WTC11 (cell line): Measurements from ENCODE around the gene FUT7. TPM values are rescaled to one million over a fixed set of nuclear protein-coding genes. Genes with fewer than 3 reads are reported as not detected.

ENCODE experiments used
- ATAC-seq: fragments of 200-7000 bp; cut with Tn5 transposase; 2 replicates; pipeline ENCODE4 v1.10.0; 2021; ENCODE audit warnings: mild to moderate bottlenecking, moderate library complexity
- CTCF ChIA-PET: fragments of 300-600 bp; sonication (Branson Sonifier 250); formaldehyde crosslinking; loops from one replicate; lab custom pipeline; 2021; ENCODE audit warnings: antibody characterized with exemption; lab: Charles Lee
- POLR2A ChIA-PET: fragments of 350-600 bp; sonication (Branson Sonifier 250); formaldehyde crosslinking; loops from one replicate; lab custom pipeline; 2021; ENCODE audit warnings: antibody characterized with exemption; lab: Charles Lee
- DNase-seq: peaks from one replicate; pipeline ENCODE4 v3.0.0; 2021; ENCODE audit warnings: low spot score
- H3K27ac Mint-ChIP-seq: 2 replicates; pipeline ENCODE4 v1.8.0; 2021; ENCODE audit warnings: mixed read lengths
- H3K27me3 Mint-ChIP-seq: 2 replicates; pipeline ENCODE4 v1.8.0; 2021; ENCODE audit warnings: low read depth, mild to moderate bottlenecking, moderate library complexity, mixed read lengths
- H3K36me3 Mint-ChIP-seq: 2 replicates; pipeline ENCODE4 v1.8.0; 2021; ENCODE audit warnings: mixed read lengths
- H3K4me1 Mint-ChIP-seq: 2 replicates; pipeline ENCODE4 v1.8.0; 2022; ENCODE audit warnings: mixed read lengths
- H3K4me3 Mint-ChIP-seq: 2 replicates; pipeline ENCODE4 v1.8.0; 2021; ENCODE audit warnings: mild to moderate bottlenecking, moderate library complexity, mixed read lengths
- H3K9me3 Mint-ChIP-seq: 2 replicates; pipeline ENCODE4 v1.8.0; 2021; ENCODE audit warnings: mixed read lengths
- ARID4B ChIP-seq: sonication (generic); formaldehyde crosslinking; IDR thresholded peaks from 2 replicates; pipeline ENCODE4 v1.8.0; 2023; ENCODE audit warnings: missing genetic modification reagents, mild to moderate bottlenecking, borderline replicate concordance
- CBFB ChIP-seq: sonication (generic); formaldehyde crosslinking; IDR thresholded peaks from 2 replicates; pipeline ENCODE4 v1.8.1; 2022; ENCODE audit warnings: mild to moderate bottlenecking, low read depth, missing genetic modification reagents
- EMX1 ChIP-seq: fragments of 250-450 bp; sonication (Bioruptor Pico); IDR thresholded peaks from 2 replicates; pipeline ENCODE4 v1.8.0; 2021; ENCODE audit warnings: mild to moderate bottlenecking
- ETV6 ChIP-seq: sonication (generic); formaldehyde crosslinking; IDR thresholded peaks from 2 replicates; pipeline ENCODE4 v1.8.1; 2022; ENCODE audit warnings: mild to moderate bottlenecking, missing genetic modification reagents
- FOXK1 ChIP-seq: sonication (generic); formaldehyde crosslinking; IDR thresholded peaks from 2 replicates; pipeline ENCODE4 v1.8.0; 2022; ENCODE audit warnings: mild to moderate bottlenecking, moderate library complexity, missing genetic modification reagents
- GABPB1 ChIP-seq: sonication (generic); formaldehyde crosslinking; IDR thresholded peaks from 2 replicates; pipeline ENCODE4 v1.8.1; 2023; ENCODE audit warnings: mild to moderate bottlenecking, missing genetic modification reagents
- GTF2I ChIP-seq: fragments of 250-450 bp; sonication (Bioruptor Pico); conservative IDR thresholded peaks from 2 replicates; pipeline ENCODE4 v1.4.0; 2021; ENCODE audit warnings: mild to moderate bottlenecking
- NFYB ChIP-seq: sonication (generic); formaldehyde crosslinking; conservative IDR thresholded peaks from 2 replicates; pipeline ENCODE4 v1.8.0; 2022; ENCODE audit warnings: low read depth, missing genetic modification reagents
- NR1H2 ChIP-seq: sonication (generic); formaldehyde crosslinking; IDR thresholded peaks from 2 replicates; pipeline ENCODE4 v1.9.0; 2021; ENCODE audit warnings: mild to moderate bottlenecking, moderate library complexity, missing genetic modification reagents
- PRRX2 ChIP-seq: fragments of 250-450 bp; sonication (Bioruptor Pico); IDR thresholded peaks from 2 replicates; pipeline ENCODE4 v1.8.0; 2021; ENCODE audit warnings: mild to moderate bottlenecking
- TEAD1 ChIP-seq: sonication (generic); formaldehyde crosslinking; IDR thresholded peaks from 2 replicates; pipeline ENCODE4 v1.8.0; 2022; ENCODE audit warnings: mild to moderate bottlenecking, missing genetic modification reagents
- TEAD4 ChIP-seq: sonication (generic); formaldehyde crosslinking; IDR thresholded peaks from 2 replicates; pipeline ENCODE4 v1.8.0; 2022; ENCODE audit warnings: mild to moderate bottlenecking, missing genetic modification reagents
- ZNF219 ChIP-seq: sonication (generic); formaldehyde crosslinking; IDR thresholded peaks from 2 replicates; pipeline ENCODE4 v1.8.0; 2023; ENCODE audit warnings: missing genetic modification reagents, mild to moderate bottlenecking, borderline replicate concordance
- ZNF396 ChIP-seq: fragments of 250-450 bp; sonication (Bioruptor Pico); IDR thresholded peaks from 2 replicates; pipeline ENCODE4 v1.8.0; 2021; ENCODE audit warnings: mild to moderate bottlenecking, moderate library complexity, borderline replicate concordance
- total RNA-seq: library from RNA; stranded (reverse); gene quantifications from 3 replicates; pipeline ENCODE4 v1.2.3, GENCODE V29; 2021
- TF ChIP-seq, protein P1 (sequence below): sonication (generic); formaldehyde crosslinking; IDR thresholded peaks from 2 replicates; pipeline ENCODE4 v1.8.1; 2023; ENCODE audit warnings: mild to moderate bottlenecking, missing genetic modification reagents, moderate library complexity
- TF ChIP-seq, protein P2 (sequence below): fragments of 250-450 bp; sonication (Bioruptor Pico); IDR thresholded peaks from 2 replicates; pipeline ENCODE4 v1.8.0; 2021; ENCODE audit warnings: mild to moderate bottlenecking
- TF ChIP-seq, protein P3 (sequence below): sonication (generic); formaldehyde crosslinking; IDR thresholded peaks from 2 replicates; pipeline ENCODE4 v1.8.0; 2022; ENCODE audit warnings: mild to moderate bottlenecking, missing genetic modification reagents
- TF ChIP-seq, protein P4 (sequence below): sonication (generic); formaldehyde crosslinking; IDR thresholded peaks from 2 replicates; pipeline ENCODE4 v1.8.0; 2022; ENCODE audit warnings: mild to moderate bottlenecking, missing genetic modification reagents
- TF ChIP-seq, protein P5 (sequence below): fragments of 250-450 bp; sonication (Bioruptor Pico); conservative IDR thresholded peaks from 2 replicates; pipeline ENCODE4 v1.9.0; 2021; ENCODE audit warnings: mild to moderate bottlenecking
- TF ChIP-seq, protein P6 (sequence below): sonication (generic); formaldehyde crosslinking; IDR thresholded peaks from 2 replicates; pipeline ENCODE4 v1.8.1; 2023; ENCODE audit warnings: mild to moderate bottlenecking, moderate library complexity, missing genetic modification reagents

The FUT7 gene
- total RNA-seq, 1 experiment from 2014 or later = not detected

DNA sequence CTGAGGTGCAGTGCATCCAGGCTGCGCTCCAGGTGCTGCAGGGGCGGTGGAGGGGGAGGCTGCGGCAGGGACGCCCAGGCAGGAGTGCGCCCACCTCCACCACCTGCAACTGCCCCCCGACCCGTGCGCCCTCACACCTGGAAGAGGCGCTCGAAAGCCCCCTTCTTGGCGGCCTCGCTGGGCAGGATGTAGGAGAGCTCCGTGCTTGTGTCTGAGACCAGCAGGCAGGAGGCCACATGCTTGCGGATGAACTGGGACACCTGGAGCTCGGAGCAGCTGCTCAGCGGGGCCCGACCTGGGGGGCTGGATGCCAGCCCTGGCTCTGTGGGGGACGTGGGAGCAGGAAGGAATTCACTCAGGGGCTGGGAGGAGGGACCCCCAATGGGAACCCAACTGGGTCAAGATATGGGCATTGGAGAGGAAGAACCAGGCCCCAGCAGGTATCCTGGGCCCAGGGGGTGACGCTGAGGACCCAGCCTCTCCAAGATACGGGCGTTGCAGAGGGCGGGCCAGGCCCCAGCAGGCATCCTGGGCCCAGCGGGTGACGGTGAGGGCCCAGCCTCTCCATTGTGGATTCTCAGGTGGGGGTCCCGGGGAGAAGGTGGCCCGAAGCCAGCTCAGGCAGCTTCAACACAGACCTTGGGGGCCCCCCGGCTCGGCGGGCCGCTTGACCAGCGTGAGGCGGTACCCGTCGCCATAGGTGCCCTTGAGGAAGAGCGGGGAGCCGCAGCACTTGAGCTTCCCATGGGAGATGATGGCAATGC is 16.9 kb downstream of the FUT7 start:
- no peaks in the 10 kb centered on the region for H3K9me3 Mint-ChIP-seq
- H3K27me3 Mint-ChIP-seq = no peaks in the 10 kb centered on the region
- CTCF ChIA-PET = interaction anchor here (0.6 to 3.3 kb wide), 3 partner anchors 11 to 20 kb away, joined by 3 to 14 read pairs (median 6); no protein-coding TSS in a partner anchor
- no peak overlapping the region for H3K4me3 Mint-ChIP-seq
- DNase-seq = no peak
- ATAC-seq = no peak
- peaks cover 9% of the 10 kb centered on the region for H3K36me3 Mint-ChIP-seq
- TF ChIP-seq ZNF219 (CRISPR knock-in tag) (no peak), NR1H2 (CRISPR knock-in tag) (no peak), TEAD1 (no peak), GABPB1 (CRISPR knock-in tag) (no peak), ARID4B (no peak), PRRX2 (CRISPR knock-in tag) (no peak), GTF2I (no peak), NFYB (CRISPR knock-in tag) (no peak), EMX1 (no peak), ZNF396 (CRISPR knock-in tag) (no peak), ETV6 (CRISPR knock-in tag) (no peak), TEAD4 (CRISPR knock-in tag) (no peak), CBFB (CRISPR knock-in tag) (no peak), FOXK1 (CRISPR knock-in tag) (no peak)
- TF ChIP-seq, protein P1, sequence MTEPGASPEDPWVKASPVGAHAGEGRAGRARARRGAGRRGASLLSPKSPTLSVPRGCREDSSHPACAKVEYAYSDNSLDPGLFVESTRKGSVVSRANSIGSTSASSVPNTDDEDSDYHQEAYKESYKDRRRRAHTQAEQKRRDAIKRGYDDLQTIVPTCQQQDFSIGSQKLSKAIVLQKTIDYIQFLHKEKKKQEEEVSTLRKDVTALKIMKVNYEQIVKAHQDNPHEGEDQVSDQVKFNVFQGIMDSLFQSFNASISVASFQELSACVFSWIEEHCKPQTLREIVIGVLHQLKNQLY = no peak
- TF ChIP-seq, protein P2, sequence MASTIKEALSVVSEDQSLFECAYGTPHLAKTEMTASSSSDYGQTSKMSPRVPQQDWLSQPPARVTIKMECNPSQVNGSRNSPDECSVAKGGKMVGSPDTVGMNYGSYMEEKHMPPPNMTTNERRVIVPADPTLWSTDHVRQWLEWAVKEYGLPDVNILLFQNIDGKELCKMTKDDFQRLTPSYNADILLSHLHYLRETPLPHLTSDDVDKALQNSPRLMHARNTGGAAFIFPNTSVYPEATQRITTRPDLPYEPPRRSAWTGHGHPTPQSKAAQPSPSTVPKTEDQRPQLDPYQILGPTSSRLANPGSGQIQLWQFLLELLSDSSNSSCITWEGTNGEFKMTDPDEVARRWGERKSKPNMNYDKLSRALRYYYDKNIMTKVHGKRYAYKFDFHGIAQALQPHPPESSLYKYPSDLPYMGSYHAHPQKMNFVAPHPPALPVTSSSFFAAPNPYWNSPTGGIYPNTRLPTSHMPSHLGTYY (CRISPR knock-in tag) = no peak
- TF ChIP-seq, protein P3, sequence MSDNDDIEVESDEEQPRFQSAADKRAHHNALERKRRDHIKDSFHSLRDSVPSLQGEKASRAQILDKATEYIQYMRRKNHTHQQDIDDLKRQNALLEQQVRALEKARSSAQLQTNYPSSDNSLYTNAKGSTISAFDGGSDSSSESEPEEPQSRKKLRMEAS (CRISPR knock-in tag) = no peak
- TF ChIP-seq, protein P4, sequence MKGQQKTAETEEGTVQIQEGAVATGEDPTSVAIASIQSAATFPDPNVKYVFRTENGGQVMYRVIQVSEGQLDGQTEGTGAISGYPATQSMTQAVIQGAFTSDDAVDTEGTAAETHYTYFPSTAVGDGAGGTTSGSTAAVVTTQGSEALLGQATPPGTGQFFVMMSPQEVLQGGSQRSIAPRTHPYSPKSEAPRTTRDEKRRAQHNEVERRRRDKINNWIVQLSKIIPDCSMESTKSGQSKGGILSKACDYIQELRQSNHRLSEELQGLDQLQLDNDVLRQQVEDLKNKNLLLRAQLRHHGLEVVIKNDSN = no peak
- TF ChIP-seq, protein P5, sequence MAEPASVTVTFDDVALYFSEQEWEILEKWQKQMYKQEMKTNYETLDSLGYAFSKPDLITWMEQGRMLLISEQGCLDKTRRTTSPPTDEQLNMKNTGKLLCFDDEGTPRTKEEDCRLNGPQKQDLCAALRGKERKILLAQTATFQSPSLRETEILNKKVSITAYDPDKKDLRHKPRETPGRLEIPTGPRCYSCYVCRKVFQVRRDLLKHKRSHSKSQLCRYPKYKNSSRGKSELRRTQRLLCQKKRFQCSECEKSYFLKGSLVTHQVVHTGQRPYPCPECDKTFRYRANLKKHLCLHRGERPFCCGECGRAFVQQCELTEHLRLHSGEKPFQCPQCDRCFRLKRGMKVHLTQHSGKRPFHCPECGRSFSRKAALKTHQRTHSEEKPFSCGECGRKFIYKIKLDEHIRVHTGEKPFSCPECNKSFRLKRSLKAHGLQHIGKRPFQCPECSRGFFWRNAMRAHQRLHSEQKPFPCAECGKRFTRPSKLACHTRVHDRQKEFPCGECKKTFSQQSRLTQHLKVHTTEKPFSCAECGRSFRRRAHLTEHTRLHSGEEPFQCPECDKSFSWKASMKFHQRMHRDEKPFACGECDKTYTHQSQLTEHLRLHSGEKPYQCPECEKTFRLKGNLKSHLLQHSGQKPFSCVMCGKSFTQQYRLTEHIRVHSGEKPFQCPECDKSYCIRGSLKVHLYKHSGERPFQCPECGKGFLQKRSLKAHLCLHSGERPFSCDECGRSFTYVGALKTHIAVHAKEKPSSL = no peak
- TF ChIP-seq, protein P6, sequence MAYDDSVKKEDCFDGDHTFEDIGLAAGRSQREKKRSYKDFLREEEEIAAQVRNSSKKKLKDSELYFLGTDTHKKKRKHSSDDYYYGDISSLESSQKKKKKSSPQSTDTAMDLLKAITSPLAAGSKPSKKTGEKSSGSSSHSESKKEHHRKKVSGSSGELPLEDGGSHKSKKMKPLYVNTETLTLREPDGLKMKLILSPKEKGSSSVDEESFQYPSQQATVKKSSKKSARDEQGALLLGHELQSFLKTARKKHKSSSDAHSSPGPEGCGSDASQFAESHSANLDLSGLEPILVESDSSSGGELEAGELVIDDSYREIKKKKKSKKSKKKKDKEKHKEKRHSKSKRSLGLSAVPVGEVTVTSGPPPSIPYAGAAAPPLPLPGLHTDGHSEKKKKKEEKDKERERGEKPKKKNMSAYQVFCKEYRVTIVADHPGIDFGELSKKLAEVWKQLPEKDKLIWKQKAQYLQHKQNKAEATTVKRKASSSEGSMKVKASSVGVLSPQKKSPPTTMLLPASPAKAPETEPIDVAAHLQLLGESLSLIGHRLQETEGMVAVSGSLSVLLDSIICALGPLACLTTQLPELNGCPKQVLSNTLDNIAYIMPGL (CRISPR knock-in tag) = no peak
- TF ChIP-seq, all 79 proteins: peak for 0
- Mint-ChIP-seq H3K27ac (no peak overlapping the region), H3K4me1 (no peaks in the 10 kb centered on the region)
- POLR2A ChIA-PET = no interaction called here
